ENCODE results near the gene MYL3.
A peak's percentile ranks its signal among the peaks of the same experiment; 100 is the strongest.

The MYL3 gene

GRCh38 chr3:46849686-46850467 is 13.4 kb downstream of the MYL3 start:
- DNase-seq (ENCODE audit: low read depth, low spot score), result no peak
- TF ChIP-seq CTCF (IDR thresholded peaks at IDR 0.05; ENCODE audit: insufficient read depth, low read length, missing control alignments), result no peak
- CTCF ChIA-PET, result interaction anchor here (0.9 to 10.0 kb wide), 10 partner anchors 10 to 144 kb away, joined by 3 to 70 read pairs (median 4); partner anchors contain the start of gene MYL3
- POLR2A ChIA-PET, result no interaction called here
- no peak overlapping the region for H3K4me3 ChIP-seq (ENCODE audit: low read depth, low read length)

- ChIA-PET CTCF (interaction anchor here (0.7 to 10.0 kb wide), 9 partner anchors 10 to 156 kb away, joined by 3 to 70 read pairs (median 17); partner anchors contain the start of gene MYL3), POLR2A (no interaction called here)
- H3K4me3 ChIP-seq (ENCODE audit: low read depth, low read length), result no peak overlapping the region
- TF ChIP-seq CTCF (IDR thresholded peaks at IDR 0.05; ENCODE audit: insufficient read depth, low read length, missing control alignments), result no peak
- DNase-seq (ENCODE audit: low read depth, low spot score), result no peak
Measured at GRCh38 chr3:46849045-46849631, 14.1 kb downstream of the MYL3 start.

- ChIA-PET CTCF (interaction anchor here (0.6 to 10.0 kb wide), 11 partner anchors 11 to 506 kb away, joined by 3 to 70 read pairs (median 6); partner anchors contain the start of gene MYL3), POLR2A (no interaction called here)
- no peak for DNase-seq (ENCODE audit: low read depth, low spot score)
- H3K4me3 ChIP-seq (ENCODE audit: low read depth, low read length), result no peak overlapping the region
- peak; percentile 59 for TF ChIP-seq CTCF (IDR thresholded peaks at IDR 0.05; ENCODE audit: insufficient read depth, low read length, missing control alignments)
Measured at GRCh38 chr3:46848271-46849044, 14.8 kb downstream of the MYL3 start.

GRCh38 chr3:46847744-46848143 is 15.5 kb downstream of the MYL3 start:
- ChIA-PET POLR2A (no interaction called here), CTCF (interaction anchor here (0.6 to 10.0 kb wide), 13 partner anchors 12 to 507 kb away, joined by 3 to 70 read pairs (median 4); partner anchors contain the start of gene MYL3)
- no peak for TF ChIP-seq CTCF (IDR thresholded peaks at IDR 0.05; ENCODE audit: insufficient read depth, low read length, missing control alignments)

GRCh38 chr3:46846624-46847542 is 16.4 kb downstream of the MYL3 start:
- ChIA-PET POLR2A (no interaction called here), CTCF (interaction anchor here (0.9 to 10.0 kb wide), 17 partner anchors 12 to 150 kb away, joined by 3 to 70 read pairs (median 4); partner anchors contain the start of gene MYL3)
- DNase-seq (ENCODE audit: low read depth, low spot score), result no peak
- TF ChIP-seq CTCF (IDR thresholded peaks at IDR 0.05; ENCODE audit: insufficient read depth, low read length, missing control alignments), result no peak
- peak overlapping the region; percentile 45 for H3K4me3 ChIP-seq (ENCODE audit: low read depth, low read length)

More at GRCh38 chr3:46847744-46848143, 15.5 kb downstream of the MYL3 start:
- DNase-seq (ENCODE audit: low read depth, low spot score), result no peak
- H3K4me3 ChIP-seq (ENCODE audit: low read depth, low read length), result no peak overlapping the region

All from AG04449 (cell line).